Fibroblast of pulmonary artery (primary cell): ENCODE results near the gene PDLIM3.
A peak's percentile ranks its signal among the peaks of the same experiment; 100 is the strongest.
"Not testable (repeated sequence)": the region's sequence is repeated elsewhere in the genome, so short reads cannot be mapped to it uniquely, and the experiment has no call there.

Experiments
- DNase-seq: peaks from one replicate; pipeline ENCODE4 v3.0.0-alpha.2; 2010; ENCODE audit warnings: low read depth
- H3K4me3 ChIP-seq: replicated peaks from 2 replicates; pipeline ENCODE4 v1.5.1; 2011; ENCODE audit warnings: low read depth, mild to moderate bottlenecking, control low read depth, low read length, moderate library complexity
- TF ChIP-seq, protein P1 (sequence below): IDR thresholded peaks from 2 replicates; pipeline ENCODE4 v1.5.1; 2011; ENCODE audit warnings: mild to moderate bottlenecking, control low read depth, low read length, inconsistent platforms; ENCODE audit errors: missing control alignments

The PDLIM3 gene

DNA sequence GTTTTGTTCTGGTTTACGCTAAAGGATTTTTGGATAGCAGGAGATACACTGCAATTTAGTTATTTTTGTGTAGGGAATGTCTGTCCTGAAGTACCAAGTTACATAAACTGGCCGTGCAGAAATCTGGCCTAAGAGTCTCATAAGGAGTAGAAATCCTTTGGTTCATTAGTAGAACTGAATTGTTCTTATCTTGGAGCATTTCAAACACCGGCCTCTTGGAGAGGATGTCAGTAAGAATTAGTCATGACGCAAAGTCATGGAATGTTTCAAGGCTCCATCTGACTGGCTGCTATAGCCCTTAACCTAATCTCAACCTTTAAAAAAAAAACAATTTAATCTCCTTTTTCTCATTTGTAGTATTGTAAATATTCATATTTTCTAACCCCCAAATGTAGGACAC lies 15.2 kb downstream of the PDLIM3 start:
- TF ChIP-seq, protein P1, sequence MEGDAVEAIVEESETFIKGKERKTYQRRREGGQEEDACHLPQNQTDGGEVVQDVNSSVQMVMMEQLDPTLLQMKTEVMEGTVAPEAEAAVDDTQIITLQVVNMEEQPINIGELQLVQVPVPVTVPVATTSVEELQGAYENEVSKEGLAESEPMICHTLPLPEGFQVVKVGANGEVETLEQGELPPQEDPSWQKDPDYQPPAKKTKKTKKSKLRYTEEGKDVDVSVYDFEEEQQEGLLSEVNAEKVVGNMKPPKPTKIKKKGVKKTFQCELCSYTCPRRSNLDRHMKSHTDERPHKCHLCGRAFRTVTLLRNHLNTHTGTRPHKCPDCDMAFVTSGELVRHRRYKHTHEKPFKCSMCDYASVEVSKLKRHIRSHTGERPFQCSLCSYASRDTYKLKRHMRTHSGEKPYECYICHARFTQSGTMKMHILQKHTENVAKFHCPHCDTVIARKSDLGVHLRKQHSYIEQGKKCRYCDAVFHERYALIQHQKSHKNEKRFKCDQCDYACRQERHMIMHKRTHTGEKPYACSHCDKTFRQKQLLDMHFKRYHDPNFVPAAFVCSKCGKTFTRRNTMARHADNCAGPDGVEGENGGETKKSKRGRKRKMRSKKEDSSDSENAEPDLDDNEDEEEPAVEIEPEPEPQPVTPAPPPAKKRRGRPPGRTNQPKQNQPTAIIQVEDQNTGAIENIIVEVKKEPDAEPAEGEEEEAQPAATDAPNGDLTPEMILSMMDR = no peak
- DNase-seq = peak; percentile 93
- no peak overlapping the region for H3K4me3 ChIP-seq

DNA sequence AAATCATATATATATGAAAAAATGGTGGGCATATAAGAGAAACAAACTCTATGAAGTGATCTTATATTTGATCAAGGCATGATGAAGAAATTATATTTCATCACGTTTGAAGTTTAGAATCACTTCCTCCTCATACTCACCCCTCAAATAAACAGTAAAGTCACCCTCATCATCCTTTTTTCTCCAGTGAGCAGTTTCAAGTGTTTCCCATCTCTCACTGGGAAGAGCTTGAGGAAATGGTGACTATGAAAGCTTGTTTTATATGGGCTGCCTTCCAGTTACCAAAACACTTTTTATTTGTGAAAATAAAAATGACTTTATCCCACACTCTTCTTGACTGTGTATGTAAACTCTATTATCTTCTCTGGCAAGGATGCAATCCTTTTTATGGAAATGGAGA lies 16.8 kb downstream of the PDLIM3 start:
- DNase-seq = no peak
- TF ChIP-seq, protein P1 = no peak
- no peak overlapping the region for H3K4me3 ChIP-seq

DNA sequence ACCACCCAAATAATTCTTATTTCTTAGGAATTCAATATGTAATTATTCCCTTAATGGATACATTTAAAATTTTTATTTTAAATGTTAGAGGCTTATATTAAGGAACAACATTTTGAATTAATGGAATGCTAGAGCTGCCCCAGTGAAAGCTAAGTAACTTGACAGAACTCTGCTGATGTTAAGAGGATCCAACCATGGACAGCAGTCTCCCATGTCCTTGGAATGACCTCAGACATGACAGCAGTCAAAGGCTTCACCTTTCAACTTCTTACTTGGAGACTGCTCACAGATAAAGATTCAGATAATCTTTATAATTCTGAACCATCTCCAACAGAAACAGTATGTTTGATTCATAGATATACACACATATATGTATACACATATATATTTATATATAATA lies 17.2 kb downstream of the PDLIM3 start:
- no peak overlapping the region for H3K4me3 ChIP-seq
- DNase-seq = no peak
- TF ChIP-seq, protein P1 = no peak

DNA sequence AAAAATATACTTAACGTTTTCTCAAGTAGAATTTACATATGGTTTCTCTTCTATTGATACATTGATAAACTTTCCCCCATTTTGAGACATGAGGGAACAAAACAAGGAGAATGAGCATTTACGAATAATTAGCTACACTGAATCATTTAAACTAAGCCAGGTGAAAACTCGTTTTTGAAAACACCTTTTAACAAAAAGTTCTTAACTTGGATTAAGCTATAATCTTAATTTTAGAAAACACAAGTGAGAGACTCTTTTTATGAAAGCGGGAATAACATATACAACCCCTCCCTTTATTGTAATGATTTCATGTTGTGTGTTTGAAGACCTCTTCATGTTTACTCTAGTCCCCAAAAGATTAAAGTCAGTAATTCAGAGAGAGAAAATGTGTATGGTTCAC lies 20.1 kb downstream of the PDLIM3 start:
- DNase-seq = no peak
- TF ChIP-seq, protein P1 = no peak
- no peak overlapping the region for H3K4me3 ChIP-seq

DNA sequence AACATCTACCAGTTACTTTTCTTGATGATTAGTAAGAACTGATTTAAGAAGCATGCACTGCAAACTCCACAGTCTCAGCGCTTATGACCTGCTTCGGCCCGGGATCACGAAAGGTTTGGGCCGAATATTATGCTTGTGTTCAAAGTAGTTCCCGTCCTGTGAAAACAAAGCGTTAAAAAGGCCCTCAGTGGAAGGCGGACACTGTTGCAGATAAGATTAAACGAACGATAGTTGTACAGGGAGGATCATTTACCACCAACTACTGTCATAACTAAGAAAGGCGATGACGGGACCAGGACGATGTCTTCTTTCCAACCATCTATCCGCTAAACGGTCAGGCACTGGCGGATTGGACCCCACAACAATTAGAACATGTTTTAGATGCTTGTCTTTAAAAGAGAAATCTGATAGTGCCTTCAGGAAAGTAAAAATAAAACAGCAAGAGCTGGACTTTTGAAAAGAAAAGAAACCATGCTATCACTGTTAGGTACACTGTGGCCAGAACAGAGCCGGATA lies 21.1 kb downstream of the PDLIM3 start:
- DNase-seq = no peak
- no peak overlapping the region for H3K4me3 ChIP-seq
- TF ChIP-seq, protein P1 = no peak

DNA sequence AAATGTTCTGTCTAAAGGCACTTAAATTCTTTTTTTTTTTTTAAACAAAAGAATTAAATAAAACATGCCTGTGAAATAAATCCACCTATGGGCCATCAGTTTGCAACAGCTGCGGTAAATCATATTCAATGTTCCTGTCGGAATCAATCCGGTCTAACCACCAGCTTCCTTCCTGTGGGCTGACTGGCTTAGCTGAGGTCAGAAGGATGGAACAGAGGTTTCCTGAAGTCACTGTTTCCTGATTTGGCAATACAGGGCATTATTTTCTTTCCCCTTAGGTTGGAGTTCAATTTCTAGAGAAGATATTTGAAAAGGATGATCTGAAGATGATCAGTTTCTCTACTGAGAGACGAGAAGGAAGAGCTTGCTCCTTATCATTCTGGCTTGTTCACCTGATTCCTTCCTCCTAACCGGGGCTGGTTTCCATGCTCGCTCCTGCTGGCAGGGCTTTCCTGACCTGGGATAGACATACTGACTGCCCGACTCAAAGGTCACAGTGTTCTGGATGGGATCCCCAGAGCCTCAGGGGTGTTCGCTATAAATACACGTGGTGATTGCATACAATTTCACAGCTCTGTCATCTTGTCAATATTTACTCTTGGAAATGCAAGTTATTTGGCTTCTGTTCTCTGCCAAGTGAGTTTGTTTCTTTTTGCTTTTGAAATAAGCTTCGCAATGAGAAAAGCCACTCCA lies 21.7 kb downstream of the PDLIM3 start:
- TF ChIP-seq, protein P1 = no peak
- no peak overlapping the region for H3K4me3 ChIP-seq
- DNase-seq = peak; percentile 96

DNA sequence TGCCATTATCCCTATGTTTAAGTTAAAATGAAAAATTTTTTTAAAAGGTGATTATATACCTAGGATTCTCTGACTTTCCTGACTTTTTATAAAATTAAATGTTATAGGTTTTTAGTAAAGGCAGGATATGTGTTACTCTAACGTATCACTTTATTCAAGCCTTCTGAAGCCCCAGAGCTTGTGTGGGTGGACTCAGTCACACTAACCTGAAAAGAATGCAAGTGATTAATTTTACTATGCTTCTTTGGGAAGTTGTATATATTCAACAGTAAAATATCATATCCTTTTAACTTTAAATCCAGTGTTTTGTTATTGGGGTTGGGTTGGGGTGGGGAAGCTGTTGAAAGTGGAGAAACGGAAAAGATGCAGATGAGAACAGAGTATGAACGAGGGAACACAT lies 22.8 kb downstream of the PDLIM3 start:
- peak; percentile 55 for DNase-seq
- TF ChIP-seq, protein P1 = no peak
- no peak overlapping the region for H3K4me3 ChIP-seq

DNA sequence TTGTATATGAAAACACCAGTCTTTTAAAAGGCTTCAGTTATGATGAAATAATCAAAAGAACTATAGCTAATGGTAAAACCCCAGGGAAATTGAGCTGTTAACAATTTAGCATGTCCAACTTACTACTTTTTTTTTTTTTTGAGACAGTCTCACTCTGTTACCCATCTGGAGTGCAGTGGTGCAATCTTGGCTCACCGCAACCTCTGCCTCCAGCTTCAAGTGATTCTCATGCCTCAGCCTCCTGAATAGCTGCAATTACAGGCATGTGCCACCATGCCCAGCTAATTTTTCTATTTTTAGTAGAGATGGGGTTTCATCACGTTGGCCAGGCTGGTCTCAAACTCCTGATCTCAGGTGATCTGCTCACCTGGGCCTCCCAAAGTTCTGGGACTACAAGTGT lies 24.1 kb downstream of the PDLIM3 start:
- DNase-seq, H3K4me3 ChIP-seq: not testable (repeated sequence)
